SU-DHL-6 (cell line): ENCODE measurements around the gene INSC.

Experiments
- H2AFZ ChIP-seq: fragments of 200-600 bp; sonication (generic); 2 replicates; pipeline ENCODE4 v1.6.1; 2014; ENCODE audit warnings: low read depth, mild to moderate bottlenecking, moderate library complexity, mixed read lengths, antibody characterized with exemption, low read length; ENCODE audit not compliant: severe bottlenecking
- H3F3A ChIP-seq: fragments of 200-600 bp; shearing (Covaris generic); 2 replicates; pipeline ENCODE4 v1.6.0; 2016; ENCODE audit warnings: antibody characterized with exemption, mild to moderate bottlenecking; ENCODE audit not compliant: insufficient read depth
- H3K27ac ChIP-seq: fragments of 200-600 bp; sonication (generic); 2 replicates; pipeline ENCODE4 v1.5.1; 2016; ENCODE audit warnings: low read depth, mild to moderate bottlenecking, low read length, moderate library complexity, mixed read lengths
- H3K27me3 ChIP-seq: fragments of 200-600 bp; sonication (generic), shearing (Covaris generic); 2 replicates; pipeline ENCODE4 v1.6.0; 2014; ENCODE audit warnings: mild to moderate bottlenecking, low read length
- H3K36me3 ChIP-seq: fragments of 200-600 bp; sonication (generic); 2 replicates; pipeline ENCODE4 v1.6.1; 2014; ENCODE audit warnings: mild to moderate bottlenecking, low read length, mixed read lengths
- H3K4me2 ChIP-seq: fragments of 300-600, 200-600 bp; shearing (Covaris generic), sonication (generic); 2 replicates; pipeline ENCODE4 v1.6.0; 2014; ENCODE audit warnings: low read length, low read depth, mild to moderate bottlenecking; ENCODE audit not compliant: poor library complexity, severe bottlenecking
- H3K4me3 ChIP-seq: fragments of 200-600 bp; sonication (generic); 2 replicates; pipeline ENCODE4 v1.5.1; 2014; ENCODE audit warnings: antibody characterized with exemption, low read length, mild to moderate bottlenecking, mixed read lengths; ENCODE audit not compliant: insufficient read depth, poor library complexity, severe bottlenecking
- H3K79me2 ChIP-seq: fragments of 200-600 bp; sonication (generic); 2 replicates; pipeline ENCODE4 v1.6.1; 2014; ENCODE audit warnings: mild to moderate bottlenecking, low read length, moderate library complexity; ENCODE audit not compliant: insufficient read depth
- H3K9ac ChIP-seq: fragments of 200-600 bp; sonication (generic); 2 replicates; pipeline ENCODE4 v1.7.0; 2014; ENCODE audit warnings: mild to moderate bottlenecking, low read length
- H3K9me2 ChIP-seq: fragments of 200-600 bp; sonication (generic); replicated peaks from 2 replicates; pipeline ENCODE4 v1.6.1; 2014; ENCODE audit warnings: low read length; ENCODE audit not compliant: insufficient read depth
- H3K9me3 ChIP-seq: fragments of 200-600 bp; sonication (generic); 2 replicates; pipeline ENCODE4 v1.6.1; 2014; ENCODE audit warnings: low read length, mixed read lengths; ENCODE audit not compliant: insufficient read depth
- H4K20me1 ChIP-seq: fragments of 200-600 bp; sonication (generic); 2 replicates; pipeline ENCODE4 v1.6.1; 2014; ENCODE audit warnings: low read depth, mild to moderate bottlenecking, antibody characterized with exemption, low read length, moderate library complexity, mixed read lengths
- EZH2phosphoT487 ChIP-seq: fragments of 200-600 bp; sonication (generic), shearing (Covaris generic); conservative IDR thresholded peaks from 2 replicates; pipeline ENCODE4 v1.6.1; 2018; ENCODE audit warnings: mild to moderate bottlenecking, antibody characterized with exemption, low read length, moderate library complexity, mixed read lengths
- TF ChIP-seq, protein P1 (sequence below): fragments of 200-600 bp; sonication (generic); IDR thresholded peaks from one replicate; pipeline ENCODE4 v1.5.1; 2017; ENCODE audit warnings: antibody characterized with exemption, mild to moderate bottlenecking, low read length, moderate library complexity; ENCODE audit not compliant: insufficient read depth, poor library complexity, severe bottlenecking

INSC gene

DNA sequence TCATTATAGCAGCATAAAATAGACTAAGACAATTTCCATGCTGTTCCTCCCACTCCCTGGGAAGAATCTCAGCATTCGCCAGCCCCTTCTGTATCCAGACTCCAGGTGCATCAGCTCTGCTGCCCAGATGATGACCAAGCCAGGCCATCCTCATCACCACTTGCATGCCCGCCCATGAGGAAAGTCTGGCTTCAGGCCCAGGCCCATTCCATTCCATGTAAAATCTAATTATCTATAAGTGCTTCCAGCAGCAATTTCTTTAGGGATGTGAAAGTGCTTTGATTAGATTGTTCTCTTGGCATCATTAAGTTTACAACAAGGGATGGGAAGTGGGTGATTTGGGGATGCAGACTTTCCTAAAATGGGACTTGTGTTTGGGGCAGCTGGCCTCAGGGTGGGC lies 100.3 kb downstream of the INSC start:
- Histone ChIP-seq H3K79me2 (no peaks in the 10 kb centered on the region), H3K27ac (no peak overlapping the region), H3K9ac (no peak overlapping the region), H2AFZ (no peak overlapping the region), H3K27me3 (no peaks in the 10 kb centered on the region), H4K20me1 (no peaks in the 10 kb centered on the region), H3K4me2 (no peak overlapping the region), H3K4me3 (no peak overlapping the region), H3K9me3 (no peaks in the 10 kb centered on the region), H3K9me2 (no peaks in the 10 kb centered on the region), H3K36me3 (no peaks in the 10 kb centered on the region), H3F3A (no peaks in the 10 kb centered on the region)
- TF ChIP-seq, protein P1, sequence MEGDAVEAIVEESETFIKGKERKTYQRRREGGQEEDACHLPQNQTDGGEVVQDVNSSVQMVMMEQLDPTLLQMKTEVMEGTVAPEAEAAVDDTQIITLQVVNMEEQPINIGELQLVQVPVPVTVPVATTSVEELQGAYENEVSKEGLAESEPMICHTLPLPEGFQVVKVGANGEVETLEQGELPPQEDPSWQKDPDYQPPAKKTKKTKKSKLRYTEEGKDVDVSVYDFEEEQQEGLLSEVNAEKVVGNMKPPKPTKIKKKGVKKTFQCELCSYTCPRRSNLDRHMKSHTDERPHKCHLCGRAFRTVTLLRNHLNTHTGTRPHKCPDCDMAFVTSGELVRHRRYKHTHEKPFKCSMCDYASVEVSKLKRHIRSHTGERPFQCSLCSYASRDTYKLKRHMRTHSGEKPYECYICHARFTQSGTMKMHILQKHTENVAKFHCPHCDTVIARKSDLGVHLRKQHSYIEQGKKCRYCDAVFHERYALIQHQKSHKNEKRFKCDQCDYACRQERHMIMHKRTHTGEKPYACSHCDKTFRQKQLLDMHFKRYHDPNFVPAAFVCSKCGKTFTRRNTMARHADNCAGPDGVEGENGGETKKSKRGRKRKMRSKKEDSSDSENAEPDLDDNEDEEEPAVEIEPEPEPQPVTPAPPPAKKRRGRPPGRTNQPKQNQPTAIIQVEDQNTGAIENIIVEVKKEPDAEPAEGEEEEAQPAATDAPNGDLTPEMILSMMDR = no peak
- no peak for TF ChIP-seq EZH2phosphoT487

DNA sequence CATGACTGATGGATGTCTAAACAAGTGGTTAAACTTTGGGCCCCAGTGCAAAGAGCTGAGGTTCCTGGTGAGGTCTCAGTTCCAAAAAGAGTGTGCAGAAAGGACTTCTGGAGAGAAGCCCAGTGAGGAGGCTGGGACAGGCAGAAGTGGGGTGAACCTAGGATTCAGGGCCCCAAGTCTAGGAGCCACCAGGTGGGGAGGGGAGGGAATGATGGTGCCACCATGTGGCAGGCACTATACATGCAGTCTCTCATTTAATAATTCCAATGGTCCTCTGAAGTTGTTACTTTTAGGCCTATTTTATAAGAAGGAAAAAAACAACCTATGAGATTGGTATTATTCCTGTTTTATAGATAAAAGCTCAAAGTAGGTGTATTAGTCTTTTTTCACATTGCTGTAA lies 102.0 kb downstream of the INSC start:
- H3K4me3 ChIP-seq = no peak overlapping the region
- H3K9me3 ChIP-seq = no peaks in the 10 kb centered on the region
- H3K79me2 ChIP-seq = no peaks in the 10 kb centered on the region
- TF ChIP-seq, protein P1 = peak; percentile 70
- TF ChIP-seq EZH2phosphoT487 = no peak
- no peak overlapping the region for H3K4me2 ChIP-seq
- no peaks in the 10 kb centered on the region for H3K9me2 ChIP-seq
- no peak overlapping the region for H3K27ac ChIP-seq
- no peak overlapping the region for H3K9ac ChIP-seq
- H2AFZ ChIP-seq = no peak overlapping the region
- no peaks in the 10 kb centered on the region for H4K20me1 ChIP-seq
- H3F3A ChIP-seq = no peaks in the 10 kb centered on the region
- H3K36me3 ChIP-seq = no peaks in the 10 kb centered on the region
- no peaks in the 10 kb centered on the region for H3K27me3 ChIP-seq

DNA sequence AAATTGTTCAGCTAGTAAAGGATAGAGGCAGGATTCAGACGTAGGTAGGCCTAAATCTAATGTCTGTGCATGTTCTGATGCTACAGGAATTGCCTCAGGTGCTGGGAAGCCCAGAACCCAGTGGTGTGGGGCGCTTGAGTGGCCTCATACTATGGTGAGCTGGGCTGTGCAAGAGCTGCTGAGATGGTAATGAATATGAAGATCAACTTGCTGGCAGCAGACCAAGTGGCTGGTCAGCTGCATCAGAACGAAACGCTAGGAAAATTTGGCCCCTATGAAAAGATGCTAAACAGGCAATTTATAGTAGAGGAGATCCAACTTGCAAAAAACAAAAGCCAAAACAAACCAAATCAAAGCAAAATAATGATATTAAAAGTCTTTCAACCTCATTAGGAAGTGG lies 102.7 kb downstream of the INSC start:
- no peak overlapping the region for H3K4me3 ChIP-seq
- H3K27me3 ChIP-seq = no peaks in the 10 kb centered on the region
- H3K4me2 ChIP-seq = no peak overlapping the region
- no peaks in the 10 kb centered on the region for H4K20me1 ChIP-seq
- no peaks in the 10 kb centered on the region for H3K36me3 ChIP-seq
- TF ChIP-seq, protein P1 = no peak
- TF ChIP-seq EZH2phosphoT487 = no peak
- no peak overlapping the region for H3K27ac ChIP-seq
- H3K9me2 ChIP-seq = no peaks in the 10 kb centered on the region
- H3K79me2 ChIP-seq = no peaks in the 10 kb centered on the region
- H2AFZ ChIP-seq = no peak overlapping the region
- H3F3A ChIP-seq = no peaks in the 10 kb centered on the region
- H3K9me3 ChIP-seq = no peaks in the 10 kb centered on the region
- no peak overlapping the region for H3K9ac ChIP-seq
